H9 (cell line): ENCODE data around the gene HORMAD2. TPM values are rescaled to one million over a fixed set of nuclear protein-coding genes. Genes with fewer than 3 reads are reported as not detected.

Experiments
- DNase-seq: peaks from one replicate; pipeline ENCODE4 v3.0.0-alpha.2; 2017
- H2AFZ ChIP-seq: one replicate; pipeline ENCODE4 v1.6.1; 2013; ENCODE audit warnings: mild to moderate bottlenecking, low read length, control low read depth, moderate library complexity
- H2AK5ac ChIP-seq: 2 replicates; pipeline ENCODE4 v1.6.1; 2013; ENCODE audit warnings: low read length, control low read depth, mixed read lengths; ENCODE audit not compliant: insufficient read length
- H2BK120ac ChIP-seq: one replicate; pipeline ENCODE4 v1.6.1; 2013; ENCODE audit warnings: low read depth, mild to moderate bottlenecking, low read length, control low read depth, inconsistent platforms; ENCODE audit not compliant: poor library complexity, severe bottlenecking
- H2BK12ac ChIP-seq: 2 replicates; pipeline ENCODE4 v1.6.1; 2013; ENCODE audit warnings: low read length, control low read depth, mixed read lengths, low read depth; ENCODE audit not compliant: insufficient read length
- H2BK15ac ChIP-seq: 2 replicates; pipeline ENCODE4 v1.6.1; 2013; ENCODE audit warnings: low read depth, low read length, control low read depth
- H2BK20ac ChIP-seq: one replicate; pipeline ENCODE4 v1.6.1; 2013; ENCODE audit warnings: low read depth, mild to moderate bottlenecking, low read length, control low read depth, inconsistent platforms; ENCODE audit not compliant: poor library complexity, severe bottlenecking
- H2BK5ac ChIP-seq: 2 replicates; pipeline ENCODE4 v1.6.1; 2013; ENCODE audit warnings: low read length, control low read depth, mixed read lengths; ENCODE audit not compliant: insufficient read length
- H3K14ac ChIP-seq: 2 replicates; pipeline ENCODE4 v1.6.1; 2013; ENCODE audit warnings: low read length, control low read depth; ENCODE audit not compliant: insufficient read depth
- H3K18ac ChIP-seq: 2 replicates; pipeline ENCODE4 v1.6.1; 2013; ENCODE audit warnings: low read depth, mild to moderate bottlenecking, mixed read lengths, low read length, control low read depth; ENCODE audit not compliant: insufficient read length
- H3K23ac ChIP-seq: 2 replicates; pipeline ENCODE4 v1.6.1; 2013; ENCODE audit warnings: low read length, control low read depth, mixed read lengths, low read depth; ENCODE audit not compliant: insufficient read length
- H3K23me2 ChIP-seq: 2 replicates; pipeline ENCODE4 v1.6.1; 2013; ENCODE audit warnings: low read depth, mild to moderate bottlenecking, mixed read lengths, low read length, control low read depth; ENCODE audit not compliant: insufficient read length, poor library complexity, severe bottlenecking
- H3K27ac ChIP-seq: 2 replicates; pipeline ENCODE4 v1.5.1; 2013; ENCODE audit warnings: low read length, control low read depth, mixed read lengths, low read depth; ENCODE audit not compliant: insufficient read length
- H3K27me3 ChIP-seq: 2 replicates; pipeline ENCODE4 v1.6.1; 2013; ENCODE audit warnings: low read length, control low read depth, inconsistent platforms; ENCODE audit not compliant: insufficient read depth
- H3K4ac ChIP-seq: 2 replicates; pipeline ENCODE4 v1.6.1; 2013; ENCODE audit warnings: low read depth, mild to moderate bottlenecking, control low read depth, inconsistent platforms, low read length, moderate library complexity
- H3K4me1 ChIP-seq: 2 replicates; pipeline ENCODE4 v1.6.1; 2013; ENCODE audit warnings: low read length, control low read depth, inconsistent platforms; ENCODE audit not compliant: insufficient read depth
- H3K4me2 ChIP-seq: 2 replicates; pipeline ENCODE4 v1.6.1; 2013; ENCODE audit warnings: low read length, control low read depth, mixed read lengths; ENCODE audit not compliant: insufficient read length, insufficient read depth
- H3K56ac ChIP-seq: 2 replicates; pipeline ENCODE4 v1.6.1; 2013; ENCODE audit warnings: low read depth, mild to moderate bottlenecking, mixed read lengths, low read length, control low read depth; ENCODE audit not compliant: insufficient read length
- H3K79me1 ChIP-seq: 2 replicates; pipeline ENCODE4 v1.6.1; 2013; ENCODE audit warnings: low read depth, mild to moderate bottlenecking, moderate library complexity, low read length, control low read depth, inconsistent platforms; ENCODE audit not compliant: insufficient read depth, poor library complexity, severe bottlenecking
- H3K79me2 ChIP-seq: 2 replicates; pipeline ENCODE4 v1.6.1; 2013; ENCODE audit warnings: low read length, control low read depth, inconsistent platforms; ENCODE audit not compliant: insufficient read depth
- H3K9ac ChIP-seq: 2 replicates; pipeline ENCODE4 v1.6.1; 2013; ENCODE audit warnings: low read length, control low read depth, mixed read lengths; ENCODE audit not compliant: insufficient read length; ENCODE audit errors: extremely low read depth
- H3K9me3 ChIP-seq: one replicate; pipeline ENCODE4 v1.6.1; 2013; ENCODE audit warnings: low read depth, low read length, inconsistent platforms; ENCODE audit not compliant: control insufficient read depth
- H3T11ph ChIP-seq: one replicate; pipeline ENCODE4 v1.6.1; 2013; ENCODE audit warnings: mild to moderate bottlenecking, low read length, control low read depth, inconsistent platforms
- H4K20me1 ChIP-seq: one replicate; pipeline ENCODE4 v1.6.1; 2013; ENCODE audit not compliant: control insufficient read depth, insufficient read length, insufficient read depth
- H4K5ac ChIP-seq: 2 replicates; pipeline ENCODE4 v1.6.1; 2013; ENCODE audit warnings: low read depth, mild to moderate bottlenecking, mixed read lengths, low read length, control low read depth; ENCODE audit not compliant: insufficient read length
- H4K8ac ChIP-seq: replicated peaks from 2 replicates; pipeline ENCODE4 v1.6.1; 2013; ENCODE audit warnings: low read length, control low read depth, mixed read lengths, low read depth; ENCODE audit not compliant: insufficient read length
- H4K91ac ChIP-seq: 2 replicates; pipeline ENCODE4 v1.6.1; 2013; ENCODE audit warnings: low read depth, mild to moderate bottlenecking, moderate library complexity, mixed read lengths, low read length, control low read depth; ENCODE audit not compliant: insufficient read length
- H3K27ac Mint-ChIP-seq, 3 experiments: 2 replicates in 2 of 3; 3 replicates in 1 of 3; pipeline ENCODE4 v1.8.0; 2020 to 2021; ENCODE audit warnings: mixed read lengths in 3 of 3, mild to moderate bottlenecking in 1 of 3, moderate library complexity in 1 of 3
- H3K27me3 Mint-ChIP-seq: 2 replicates; pipeline ENCODE4 v1.8.0; 2021; ENCODE audit warnings: low read depth, mild to moderate bottlenecking, moderate library complexity, mixed read lengths
- H3K36me3 Mint-ChIP-seq, 3 experiments: 2 replicates in 2 of 3; 3 replicates in 1 of 3; pipeline ENCODE4 v1.8.0; 2020 to 2021; ENCODE audit warnings: low read depth in 3 of 3, mixed read lengths in 3 of 3; ENCODE audit not compliant: insufficient read depth in 1 of 3
- H3K4me1 Mint-ChIP-seq, 2 experiments: 2 replicates each; pipeline ENCODE4 v1.8.0; 2020; ENCODE audit warnings: mixed read lengths in 2 of 2
- H3K4me3 Mint-ChIP-seq, 2 experiments: 2 replicates in 1 of 2; 3 replicates in 1 of 2; pipeline ENCODE4 v1.8.0; 2020 to 2021; ENCODE audit warnings: mild to moderate bottlenecking in 2 of 2, mixed read lengths in 2 of 2, moderate library complexity in 1 of 2
- H3K9me3 Mint-ChIP-seq, 2 experiments: 2 replicates in 1 of 2; 3 replicates in 1 of 2; pipeline ENCODE4 v1.8.0; 2020; ENCODE audit warnings: mild to moderate bottlenecking in 2 of 2, mixed read lengths in 2 of 2, moderate library complexity in 1 of 2
- total RNA-seq: library from RNA; stranded (reverse); gene quantifications from 2 replicates; pipeline ENCODE4 v1.2.1, GENCODE V29; 2021
- TF ChIP-seq, protein P1 (sequence below): fragments of 200-600 bp; sonication (generic); conservative IDR thresholded peaks from 3 replicates; pipeline ENCODE4 v1.8.0; 2021; ENCODE audit warnings: antibody characterized with exemption, mild to moderate bottlenecking

The HORMAD2 gene
- total RNA-seq, 1 experiment from 2014 or later: not detected

- no peaks in the 10 kb centered on the region for H3K4me1 ChIP-seq
- no peak overlapping the region for H3K4me2 ChIP-seq
- H4K8ac ChIP-seq: no peak overlapping the region
- no peak overlapping the region for H2BK120ac ChIP-seq
- no peak overlapping the region for H4K91ac ChIP-seq
- no peak overlapping the region for H3K9ac ChIP-seq
- no peak overlapping the region for H3K23ac ChIP-seq
- H3K14ac ChIP-seq: no peak overlapping the region
- H3K27ac ChIP-seq: no peak overlapping the region
- H3K36me3 Mint-ChIP-seq: no peaks in the 10 kb centered on the region
- H3K27me3 Mint-ChIP-seq: peaks cover 1% of the 10 kb centered on the region; the same call in 1 of the 2 replicates
- no peak overlapping the region for H2AK5ac ChIP-seq
- no peak overlapping the region for H2BK12ac ChIP-seq
- no peaks in the 10 kb centered on the region for H4K20me1 ChIP-seq
- H2BK15ac ChIP-seq: no peak overlapping the region
- no peaks in the 10 kb centered on the region for H3K9me3 Mint-ChIP-seq
- no peaks in the 10 kb centered on the region for H3K79me1 ChIP-seq
- no peak overlapping the region for H2BK5ac ChIP-seq
- no peak overlapping the region for H2BK20ac ChIP-seq
- H3K27ac Mint-ChIP-seq: no peak overlapping the region
- DNase-seq: no peak
- H3K4ac ChIP-seq: no peak overlapping the region
- no peak overlapping the region for H4K5ac ChIP-seq
- no peak overlapping the region for H3K18ac ChIP-seq
- no peaks in the 10 kb centered on the region for H3K23me2 ChIP-seq
- no peak overlapping the region for H2AFZ ChIP-seq
- H3K56ac ChIP-seq: no peak overlapping the region
- no peak overlapping the region for H3K4me3 Mint-ChIP-seq
- no peak overlapping the region for H3T11ph ChIP-seq
- H3K79me2 ChIP-seq: no peaks in the 10 kb centered on the region
- TF ChIP-seq, protein P1, sequence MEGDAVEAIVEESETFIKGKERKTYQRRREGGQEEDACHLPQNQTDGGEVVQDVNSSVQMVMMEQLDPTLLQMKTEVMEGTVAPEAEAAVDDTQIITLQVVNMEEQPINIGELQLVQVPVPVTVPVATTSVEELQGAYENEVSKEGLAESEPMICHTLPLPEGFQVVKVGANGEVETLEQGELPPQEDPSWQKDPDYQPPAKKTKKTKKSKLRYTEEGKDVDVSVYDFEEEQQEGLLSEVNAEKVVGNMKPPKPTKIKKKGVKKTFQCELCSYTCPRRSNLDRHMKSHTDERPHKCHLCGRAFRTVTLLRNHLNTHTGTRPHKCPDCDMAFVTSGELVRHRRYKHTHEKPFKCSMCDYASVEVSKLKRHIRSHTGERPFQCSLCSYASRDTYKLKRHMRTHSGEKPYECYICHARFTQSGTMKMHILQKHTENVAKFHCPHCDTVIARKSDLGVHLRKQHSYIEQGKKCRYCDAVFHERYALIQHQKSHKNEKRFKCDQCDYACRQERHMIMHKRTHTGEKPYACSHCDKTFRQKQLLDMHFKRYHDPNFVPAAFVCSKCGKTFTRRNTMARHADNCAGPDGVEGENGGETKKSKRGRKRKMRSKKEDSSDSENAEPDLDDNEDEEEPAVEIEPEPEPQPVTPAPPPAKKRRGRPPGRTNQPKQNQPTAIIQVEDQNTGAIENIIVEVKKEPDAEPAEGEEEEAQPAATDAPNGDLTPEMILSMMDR: no peak
- no peaks in the 10 kb centered on the region for H3K9me3 ChIP-seq
- peaks cover 7 to 9% of the 10 kb centered on the region in 2 experiments; a peak in 3 of 4 replicates for H3K4me1 Mint-ChIP-seq
- no peaks in the 10 kb centered on the region for H3K27me3 ChIP-seq
Observed at GRCh38 chr22:30161051-30161469, 80.8 kb downstream of the HORMAD2 start.
